ENCODE measurements around the gene TTN.

The TTN gene

GRCh38 chr2:178506524-178506923, 300.7 kb downstream of the TTN start:
- Histone ChIP-seq H3K36me3 (ENCODE audit: control insufficient read depth, insufficient read depth, low read length) (no peaks in the 10 kb centered on the region), H3K23ac (ENCODE audit: low read length) (no peak overlapping the region)

GRCh38 chr2:178506101-178506500, 301.1 kb downstream of the TTN start:
- Histone ChIP-seq H2BK15ac (replicated peaks; ENCODE audit: low read depth) (no peak overlapping the region), H3K27ac (ENCODE audit: low read depth, low read length) (no peak overlapping the region), H3K18ac (ENCODE audit: low read length) (no peak overlapping the region), H3K79me1 (ENCODE audit: low read length) (no peaks in the 10 kb centered on the region), H3K4me2 (ENCODE audit: low read length) (no peak overlapping the region), H2BK120ac (ENCODE audit: low read depth, low read length) (no peak overlapping the region), H3K23ac (ENCODE audit: low read length) (no peak overlapping the region), H2BK5ac (ENCODE audit: low read length) (no peak overlapping the region), H2AK5ac (ENCODE audit: low read length) (no peak overlapping the region), H3K56ac (ENCODE audit: low read length) (no peak overlapping the region), H3K4ac (ENCODE audit: low read depth, low read length) (no peak overlapping the region), H4K8ac (ENCODE audit: low read depth, low read length) (no peak overlapping the region), H3K36me3 (ENCODE audit: control insufficient read depth, insufficient read depth, low read length) (no peaks in the 10 kb centered on the region), H3K79me2 (ENCODE audit: control insufficient read depth, insufficient read depth, low read length) (no peaks in the 10 kb centered on the region), H3K4me3 (ENCODE audit: low read length) (no peak overlapping the region), H4K5ac (ENCODE audit: low read length) (no peak overlapping the region), H3K4me1 (ENCODE audit: control insufficient read depth, low read depth, low read length) (no peaks in the 10 kb centered on the region), H3K9ac (ENCODE audit: low read length) (no peak overlapping the region), H3K27me3 (ENCODE audit: insufficient read depth, low read length, poor library complexity) (no peaks in the 10 kb centered on the region)
- WGBS (ENCODE audit: extremely low coverage, insufficient coverage, low lambda C conversion rate), result no CpG with 5 or more reads among the region's 1 CpG
- no peak for DNase-seq

More at GRCh38 chr2:178506524-178506923, 300.7 kb downstream of the TTN start:
- H3K79me1 ChIP-seq (ENCODE audit: low read length), result no peaks in the 10 kb centered on the region
- H3K4ac ChIP-seq (ENCODE audit: low read depth, low read length), result no peak overlapping the region
- DNase-seq, result no peak
- H3K18ac ChIP-seq (ENCODE audit: low read length), result no peak overlapping the region
- no peak overlapping the region for H2AK5ac ChIP-seq (ENCODE audit: low read length)
- no peaks in the 10 kb centered on the region for H3K79me2 ChIP-seq (ENCODE audit: control insufficient read depth, insufficient read depth, low read length)
- no CpG with 5 or more reads among the region's 2 CpGs for WGBS (ENCODE audit: extremely low coverage, insufficient coverage, low lambda C conversion rate)
- no peak overlapping the region for H2BK5ac ChIP-seq (ENCODE audit: low read length)
- H3K56ac ChIP-seq (ENCODE audit: low read length), result no peak overlapping the region
- no peak overlapping the region for H4K5ac ChIP-seq (ENCODE audit: low read length)
- H3K4me2 ChIP-seq (ENCODE audit: low read length), result no peak overlapping the region
- H2BK120ac ChIP-seq (ENCODE audit: low read depth, low read length), result no peak overlapping the region
- no peak overlapping the region for H3K4me3 ChIP-seq (ENCODE audit: low read length)
- no peak overlapping the region for H4K8ac ChIP-seq (ENCODE audit: low read depth, low read length)
- H2BK15ac ChIP-seq (replicated peaks; ENCODE audit: low read depth), result no peak overlapping the region
- H3K4me1 ChIP-seq (ENCODE audit: control insufficient read depth, low read depth, low read length), result no peaks in the 10 kb centered on the region
- no peaks in the 10 kb centered on the region for H3K27me3 ChIP-seq (ENCODE audit: insufficient read depth, low read length, poor library complexity)
- H3K27ac ChIP-seq (ENCODE audit: low read depth, low read length), result no peak overlapping the region
- H3K9ac ChIP-seq (ENCODE audit: low read length), result no peak overlapping the region

GRCh38 chr2:178502751-178503150, 304.5 kb downstream of the TTN start:
- H3K56ac ChIP-seq (ENCODE audit: low read length), result no peak overlapping the region
- H4K8ac ChIP-seq (ENCODE audit: low read depth, low read length), result no peak overlapping the region
- no peak overlapping the region for H2BK5ac ChIP-seq (ENCODE audit: low read length)
- H3K18ac ChIP-seq (ENCODE audit: low read length), result no peak overlapping the region
- H3K27me3 ChIP-seq (ENCODE audit: insufficient read depth, low read length, poor library complexity), result no peaks in the 10 kb centered on the region
- H3K9ac ChIP-seq (ENCODE audit: low read length), result no peak overlapping the region
- H3K36me3 ChIP-seq (ENCODE audit: control insufficient read depth, insufficient read depth, low read length), result no peaks in the 10 kb centered on the region
- no peak overlapping the region for H2BK120ac ChIP-seq (ENCODE audit: low read depth, low read length)
- H3K4me3 ChIP-seq (ENCODE audit: low read length), result no peak overlapping the region
- no peak overlapping the region for H2BK15ac ChIP-seq (replicated peaks; ENCODE audit: low read depth)
- no peaks in the 10 kb centered on the region for H3K79me1 ChIP-seq (ENCODE audit: low read length)
- no CpG with 5 or more reads among the region's 4 CpGs for WGBS (ENCODE audit: extremely low coverage, insufficient coverage, low lambda C conversion rate)
- no peak overlapping the region for H2AK5ac ChIP-seq (ENCODE audit: low read length)
- no peaks in the 10 kb centered on the region for H3K79me2 ChIP-seq (ENCODE audit: control insufficient read depth, insufficient read depth, low read length)
- H4K5ac ChIP-seq (ENCODE audit: low read length), result no peak overlapping the region
- no peak for DNase-seq
- H3K23ac ChIP-seq (ENCODE audit: low read length), result no peak overlapping the region
- H3K4me2 ChIP-seq (ENCODE audit: low read length), result no peak overlapping the region
- no peaks in the 10 kb centered on the region for H3K4me1 ChIP-seq (ENCODE audit: control insufficient read depth, low read depth, low read length)
- H3K4ac ChIP-seq (ENCODE audit: low read depth, low read length), result no peak overlapping the region
- no peak overlapping the region for H3K27ac ChIP-seq (ENCODE audit: low read depth, low read length)

GRCh38 chr2:178499640-178500039, 307.6 kb downstream of the TTN start:
- Histone ChIP-seq H2BK15ac (replicated peaks; ENCODE audit: low read depth) (no peak overlapping the region), H3K27ac (ENCODE audit: low read depth, low read length) (no peak overlapping the region), H3K4me3 (ENCODE audit: low read length) (no peak overlapping the region), H3K79me2 (ENCODE audit: control insufficient read depth, insufficient read depth, low read length) (no peaks in the 10 kb centered on the region), H3K9ac (ENCODE audit: low read length) (no peak overlapping the region), H3K27me3 (ENCODE audit: insufficient read depth, low read length, poor library complexity) (no peaks in the 10 kb centered on the region), H4K8ac (ENCODE audit: low read depth, low read length) (no peak overlapping the region), H2AK5ac (ENCODE audit: low read length) (no peak overlapping the region), H3K23ac (ENCODE audit: low read length) (no peak overlapping the region), H3K4me2 (ENCODE audit: low read length) (no peak overlapping the region), H3K18ac (ENCODE audit: low read length) (no peak overlapping the region), H3K36me3 (ENCODE audit: control insufficient read depth, insufficient read depth, low read length) (no peaks in the 10 kb centered on the region), H3K4me1 (ENCODE audit: control insufficient read depth, low read depth, low read length) (no peaks in the 10 kb centered on the region), H2BK120ac (ENCODE audit: low read depth, low read length) (no peak overlapping the region), H3K4ac (ENCODE audit: low read depth, low read length) (no peak overlapping the region), H3K79me1 (ENCODE audit: low read length) (no peaks in the 10 kb centered on the region), H2BK5ac (ENCODE audit: low read length) (no peak overlapping the region), H4K5ac (ENCODE audit: low read length) (no peak overlapping the region), H3K56ac (ENCODE audit: low read length) (no peak overlapping the region)
- DNase-seq, result no peak
- no CpG with 5 or more reads among the region's 3 CpGs for WGBS (ENCODE audit: extremely low coverage, insufficient coverage, low lambda C conversion rate)

GRCh38 chr2:178498137-178498536, 309.1 kb downstream of the TTN start:
- Histone ChIP-seq H2BK15ac (replicated peaks; ENCODE audit: low read depth) (no peak overlapping the region), H3K4me2 (ENCODE audit: low read length) (no peak overlapping the region), H4K5ac (ENCODE audit: low read length) (no peak overlapping the region), H3K79me2 (ENCODE audit: control insufficient read depth, insufficient read depth, low read length) (no peaks in the 10 kb centered on the region), H3K27ac (ENCODE audit: low read depth, low read length) (no peak overlapping the region), H2AK5ac (ENCODE audit: low read length) (no peak overlapping the region), H3K36me3 (ENCODE audit: control insufficient read depth, insufficient read depth, low read length) (no peaks in the 10 kb centered on the region), H3K4ac (ENCODE audit: low read depth, low read length) (no peak overlapping the region), H3K27me3 (ENCODE audit: insufficient read depth, low read length, poor library complexity) (no peaks in the 10 kb centered on the region), H3K18ac (ENCODE audit: low read length) (no peak overlapping the region), H3K79me1 (ENCODE audit: low read length) (no peaks in the 10 kb centered on the region), H3K4me3 (ENCODE audit: low read length) (no peak overlapping the region), H2BK120ac (ENCODE audit: low read depth, low read length) (no peak overlapping the region), H3K4me1 (ENCODE audit: control insufficient read depth, low read depth, low read length) (no peaks in the 10 kb centered on the region), H3K9ac (ENCODE audit: low read length) (no peak overlapping the region), H4K8ac (ENCODE audit: low read depth, low read length) (no peak overlapping the region), H2BK5ac (ENCODE audit: low read length) (no peak overlapping the region), H3K23ac (ENCODE audit: low read length) (no peak overlapping the region), H3K56ac (ENCODE audit: low read length) (no peak overlapping the region)
- no peak for DNase-seq

GRCh38 chr2:178496049-178496448, 311.2 kb downstream of the TTN start:
- H3K18ac ChIP-seq (ENCODE audit: low read length), result no peak overlapping the region
- H3K23ac ChIP-seq (ENCODE audit: low read length), result no peak overlapping the region
- no peaks in the 10 kb centered on the region for H3K79me1 ChIP-seq (ENCODE audit: low read length)
- no peak overlapping the region for H3K56ac ChIP-seq (ENCODE audit: low read length)
- H3K79me2 ChIP-seq (ENCODE audit: control insufficient read depth, insufficient read depth, low read length), result no peaks in the 10 kb centered on the region
- no peak overlapping the region for H3K27ac ChIP-seq (ENCODE audit: low read depth, low read length)
- H2BK15ac ChIP-seq (replicated peaks; ENCODE audit: low read depth), result no peak overlapping the region
- no peak overlapping the region for H3K9ac ChIP-seq (ENCODE audit: low read length)
- H2BK5ac ChIP-seq (ENCODE audit: low read length), result no peak overlapping the region
- no peak overlapping the region for H2AK5ac ChIP-seq (ENCODE audit: low read length)
- no peaks in the 10 kb centered on the region for H3K4me1 ChIP-seq (ENCODE audit: control insufficient read depth, low read depth, low read length)
- peaks cover 2% of the 10 kb centered on the region for H3K36me3 ChIP-seq (ENCODE audit: control insufficient read depth, insufficient read depth, low read length)
- H4K5ac ChIP-seq (ENCODE audit: low read length), result no peak overlapping the region
- H3K27me3 ChIP-seq (ENCODE audit: insufficient read depth, low read length, poor library complexity), result no peaks in the 10 kb centered on the region
- H4K8ac ChIP-seq (ENCODE audit: low read depth, low read length), result no peak overlapping the region
- no peak overlapping the region for H3K4me3 ChIP-seq (ENCODE audit: low read length)
- no peak overlapping the region for H3K4ac ChIP-seq (ENCODE audit: low read depth, low read length)
- no peak for DNase-seq
- no peak overlapping the region for H2BK120ac ChIP-seq (ENCODE audit: low read depth, low read length)
- H3K4me2 ChIP-seq (ENCODE audit: low read length), result no peak overlapping the region
- WGBS (ENCODE audit: extremely low coverage, insufficient coverage, low lambda C conversion rate), result no CpG with 5 or more reads among the region's 4 CpGs
